DLD1 (cell line): ENCODE results near the gene RANBP1.

Experiments
- in situ Hi-C: cut with HindIII; loops from 2 replicates; pipeline ENCODE4 v1.10.0; 2017; ENCODE audit warnings: low sequenced_read_pairs

The RANBP1 gene

DNA sequence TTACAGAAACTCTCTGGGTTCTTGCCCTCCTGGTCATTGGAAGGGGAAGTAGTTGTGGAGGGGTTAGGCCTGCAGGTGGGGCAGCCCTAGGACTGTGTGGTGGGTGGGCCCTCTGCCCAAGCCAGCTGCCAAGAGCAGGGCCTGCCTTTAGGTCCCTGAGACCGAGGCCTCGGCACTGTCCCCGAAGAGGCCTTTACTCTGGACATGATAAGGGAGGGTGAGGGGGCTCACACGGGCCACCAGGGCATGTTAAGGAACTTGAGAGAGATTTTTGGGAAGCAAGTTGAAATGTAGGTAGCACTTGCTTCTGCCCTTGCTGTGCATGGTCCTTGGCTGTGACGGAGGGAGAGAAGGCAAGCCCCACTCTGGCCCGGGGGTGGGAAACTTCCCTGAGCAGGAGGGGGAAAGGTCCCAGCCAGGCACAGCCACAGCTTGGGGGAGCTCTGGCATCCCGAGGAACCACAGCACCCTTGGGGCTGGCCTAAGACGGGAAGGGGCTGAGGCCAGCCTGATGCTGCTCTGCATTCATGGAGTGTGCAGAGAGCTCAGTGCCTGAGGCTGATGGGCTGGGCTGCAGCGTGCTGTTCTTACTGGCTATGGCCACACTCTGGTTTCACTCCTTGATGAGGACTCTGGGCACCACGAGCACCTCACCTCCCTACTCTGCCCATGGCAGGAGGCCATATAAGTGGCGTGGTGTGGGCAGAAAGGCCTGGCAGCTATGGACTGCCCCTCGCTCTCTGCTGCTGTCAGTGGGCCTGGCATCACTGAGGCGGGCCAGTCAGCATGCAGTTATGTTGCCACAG, 7.8 kb upstream of the RANBP1 start:
- in situ Hi-C loops, result no loop called here

DNA sequence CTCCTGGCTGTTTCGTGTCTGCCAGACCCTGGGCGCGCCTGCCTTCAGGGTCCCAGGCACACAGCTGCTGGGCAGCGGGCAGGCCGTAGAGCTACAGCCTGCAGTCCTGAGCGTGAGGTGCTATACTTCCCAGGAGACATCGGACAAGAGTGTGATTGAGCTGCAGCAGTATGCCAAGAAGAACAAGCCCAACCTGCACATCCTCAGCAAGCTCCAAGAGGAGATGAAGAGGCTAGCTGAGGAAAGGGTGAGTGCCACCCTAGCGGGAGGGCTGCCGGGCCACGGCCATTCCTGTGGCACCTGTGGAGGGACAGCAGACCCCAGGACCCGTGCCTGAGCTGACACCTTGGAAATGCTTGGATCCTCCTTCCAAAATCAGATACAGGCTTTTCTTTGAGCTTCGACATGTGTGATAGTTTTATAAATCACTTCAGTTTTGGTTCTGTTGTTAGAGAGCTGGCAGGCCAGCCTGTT, 7.1 kb upstream of the RANBP1 start:
- in situ Hi-C loops, result no loop called here

DNA sequence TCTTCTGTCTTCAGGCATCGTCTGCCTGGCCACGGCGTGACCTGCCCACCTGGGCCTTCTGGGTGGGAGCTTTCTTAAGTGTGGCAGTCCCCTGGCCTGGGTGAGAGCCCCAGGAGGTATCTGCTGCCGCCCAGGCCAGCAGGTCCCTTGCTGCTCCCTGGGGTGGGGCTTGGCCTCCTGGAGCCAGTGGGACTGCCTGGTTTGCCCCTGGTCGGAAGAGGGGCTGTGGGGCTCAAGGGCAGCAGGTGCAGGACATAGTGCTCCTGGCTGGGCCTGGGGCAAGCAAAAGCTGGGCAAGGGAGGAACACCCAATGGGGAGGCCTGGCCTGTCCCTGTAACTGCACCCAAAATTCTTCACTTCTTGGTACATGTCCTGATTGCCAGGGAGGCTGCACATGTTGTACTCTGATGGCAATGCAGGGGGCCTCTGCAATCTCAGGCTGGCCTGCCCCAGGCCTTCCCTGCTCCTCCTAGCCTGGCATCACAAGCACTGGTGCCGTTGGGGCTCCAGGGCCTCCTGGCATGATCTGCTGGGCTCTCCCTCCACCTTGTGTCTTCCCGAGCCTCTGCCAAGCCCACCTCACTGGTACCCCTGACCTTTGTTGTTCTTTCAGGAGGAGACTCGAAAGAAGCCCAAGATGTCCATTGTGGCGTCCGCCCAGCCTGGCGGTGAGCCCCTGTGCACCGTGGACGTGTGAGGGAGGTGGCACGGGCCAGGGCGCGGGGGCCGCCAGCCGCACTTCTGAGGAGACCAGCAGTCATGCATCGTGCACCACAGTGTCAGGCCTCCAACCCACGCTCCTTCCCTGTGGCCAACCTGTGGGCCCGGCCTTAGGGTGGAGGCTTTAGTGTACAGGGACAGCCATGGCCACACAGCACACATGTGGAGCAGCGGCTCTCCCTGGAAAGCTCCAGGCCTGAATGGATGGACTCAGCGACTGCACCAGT, 6.2 kb upstream of the RANBP1 start:
- in situ Hi-C loops, result no loop called here

DNA sequence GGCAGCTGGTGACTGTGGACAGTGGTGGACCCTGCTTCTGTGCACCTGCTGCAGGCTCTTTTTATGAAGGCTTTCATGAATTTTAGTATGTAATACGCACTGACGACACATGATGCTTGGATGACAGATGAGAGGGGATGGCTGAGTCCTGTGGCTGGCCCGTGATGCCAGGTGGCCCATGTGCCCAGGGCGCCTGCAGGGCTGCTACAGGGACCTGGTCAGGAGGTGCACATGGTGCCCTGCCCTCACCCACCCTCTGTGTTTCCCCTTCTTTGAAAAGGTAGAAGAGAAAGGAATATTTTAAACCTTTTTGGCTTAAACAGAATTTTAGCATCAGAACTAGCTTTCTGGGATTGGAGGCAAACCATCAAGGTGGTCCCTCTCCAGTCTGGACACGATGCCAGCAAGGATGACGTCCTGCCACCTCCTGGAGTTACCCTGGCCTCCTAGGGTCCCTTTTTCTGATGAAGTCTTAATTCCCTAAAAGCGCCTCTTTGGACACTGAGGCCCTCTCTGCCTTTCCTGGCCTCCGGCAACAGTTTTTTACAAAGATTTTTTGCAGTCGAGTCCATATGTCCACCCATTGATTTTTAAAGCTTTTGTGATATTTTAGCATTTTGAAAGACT, 5.4 kb upstream of the RANBP1 start:
- in situ Hi-C loops, result no loop called here

DNA sequence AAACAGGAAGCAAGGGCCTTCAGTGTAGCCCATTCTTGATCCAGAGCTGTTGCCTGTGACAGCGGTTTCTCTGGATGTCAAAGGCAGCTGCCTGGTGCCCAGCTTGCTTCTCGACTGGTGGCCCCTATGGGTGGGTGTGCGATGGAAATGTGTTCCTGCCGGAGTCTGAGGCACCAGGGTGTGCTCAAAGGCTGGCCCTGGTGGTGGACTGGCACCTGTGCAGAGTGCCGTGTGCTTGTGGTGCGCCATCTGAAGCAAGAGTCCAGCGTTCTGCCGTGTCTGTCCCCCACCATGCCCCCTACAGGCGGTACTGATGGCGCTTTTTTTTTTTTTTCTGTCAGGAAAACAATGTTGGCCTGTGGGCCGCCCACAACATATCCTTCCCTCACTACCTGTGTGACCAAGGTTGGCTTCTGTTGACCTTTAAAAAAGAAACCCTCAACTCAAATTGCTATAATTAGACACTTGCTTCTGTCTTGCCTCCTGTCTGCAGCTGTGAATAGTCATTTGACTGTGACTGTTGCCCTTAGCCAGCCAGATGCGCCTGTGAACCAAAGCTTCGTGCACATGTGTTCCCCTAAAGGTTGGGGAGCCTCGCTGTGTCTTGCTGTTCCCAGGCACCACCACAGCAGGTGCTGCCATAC, 4.7 kb upstream of the RANBP1 start:
- in situ Hi-C loops, result no loop called here

DNA sequence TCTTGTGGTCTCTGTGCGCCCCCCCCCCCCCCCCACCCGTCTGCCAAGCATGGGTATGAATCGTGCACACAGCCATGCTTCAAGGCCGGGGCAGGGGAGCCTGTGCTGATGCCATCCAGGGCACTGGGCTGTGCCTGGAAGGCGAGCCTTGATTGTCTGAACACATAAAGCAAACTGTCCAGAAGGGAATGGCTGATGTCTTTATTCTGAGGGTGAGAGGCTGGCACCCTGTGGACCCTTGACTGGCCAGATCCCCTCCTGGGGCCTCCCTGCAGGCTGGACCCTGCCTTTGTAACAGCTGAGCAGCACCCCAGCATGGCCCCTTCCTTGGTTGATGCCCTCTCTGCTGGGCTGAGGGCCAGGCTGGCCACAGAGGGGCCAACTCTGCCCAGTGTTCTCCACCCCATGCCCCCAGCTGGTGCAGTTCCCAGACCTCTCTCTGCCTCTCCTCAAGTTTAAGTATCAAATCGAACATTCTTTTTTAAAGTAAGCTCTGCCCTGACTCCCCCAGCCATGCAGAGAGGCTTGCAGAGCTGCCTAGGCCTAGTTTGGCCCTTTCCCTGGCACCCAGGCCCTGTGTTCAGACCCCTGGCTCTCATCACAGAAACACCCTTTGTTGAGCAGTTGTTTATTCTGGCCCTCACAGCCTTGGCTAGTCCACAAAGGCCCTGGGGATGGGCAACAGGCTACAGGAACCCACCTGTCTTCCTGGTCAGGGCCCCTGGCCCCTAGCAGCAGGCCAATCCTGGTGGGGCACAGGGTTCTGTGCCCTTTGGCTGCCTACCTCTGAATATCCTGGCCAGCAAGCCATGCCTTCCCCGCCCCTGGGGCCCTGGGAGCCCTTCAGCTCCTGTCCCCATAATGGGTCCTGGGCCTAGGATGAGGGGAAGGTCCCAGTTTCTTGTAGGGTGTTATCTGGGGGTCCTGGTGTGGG, 3.9 kb upstream of the RANBP1 start:
- in situ Hi-C loops, result no loop called here

DNA sequence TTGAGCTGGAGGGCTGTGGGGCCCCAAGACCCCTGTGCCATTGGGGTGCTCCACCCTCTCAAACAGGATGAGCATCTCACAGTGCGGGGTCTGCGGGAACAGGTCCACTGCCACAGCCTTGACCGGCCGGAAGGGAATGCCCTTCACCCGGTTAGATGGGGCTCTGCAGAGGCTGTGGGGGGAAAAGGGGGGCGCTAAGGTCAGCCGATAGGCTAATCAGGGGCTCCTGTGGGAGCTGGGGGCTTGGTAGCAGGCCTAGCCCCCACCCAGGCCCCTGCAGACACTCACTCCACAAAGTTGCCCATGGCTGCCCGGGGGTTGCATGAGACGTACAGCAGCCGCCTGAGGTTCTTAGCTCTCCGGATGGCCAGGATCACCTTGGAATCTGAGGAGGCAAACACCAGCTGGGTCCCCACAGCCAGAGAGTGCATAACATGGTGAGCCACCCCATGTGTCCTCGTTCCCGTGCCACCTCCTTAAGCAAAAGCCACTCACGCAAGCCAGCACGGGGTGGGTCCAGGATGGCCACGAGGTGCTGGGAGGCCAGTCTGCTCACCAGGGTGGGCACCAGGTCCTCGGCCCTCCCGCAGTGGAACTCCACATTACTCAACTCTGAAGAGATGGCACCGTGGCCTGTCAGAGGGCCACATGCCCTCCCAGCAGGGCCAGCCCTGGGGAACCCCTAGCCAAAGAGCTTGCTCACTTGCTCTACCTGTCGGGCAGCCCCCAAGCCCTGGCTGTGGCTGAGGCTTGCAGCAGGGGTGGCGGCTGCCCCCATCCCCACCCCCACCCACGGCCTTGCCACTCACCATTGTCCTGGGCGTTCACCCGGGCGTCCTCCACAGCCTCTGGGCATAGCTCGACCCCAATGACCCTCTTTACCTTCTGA, 3.0 kb upstream of the RANBP1 start:
- in situ Hi-C loops, result no loop called here

DNA sequence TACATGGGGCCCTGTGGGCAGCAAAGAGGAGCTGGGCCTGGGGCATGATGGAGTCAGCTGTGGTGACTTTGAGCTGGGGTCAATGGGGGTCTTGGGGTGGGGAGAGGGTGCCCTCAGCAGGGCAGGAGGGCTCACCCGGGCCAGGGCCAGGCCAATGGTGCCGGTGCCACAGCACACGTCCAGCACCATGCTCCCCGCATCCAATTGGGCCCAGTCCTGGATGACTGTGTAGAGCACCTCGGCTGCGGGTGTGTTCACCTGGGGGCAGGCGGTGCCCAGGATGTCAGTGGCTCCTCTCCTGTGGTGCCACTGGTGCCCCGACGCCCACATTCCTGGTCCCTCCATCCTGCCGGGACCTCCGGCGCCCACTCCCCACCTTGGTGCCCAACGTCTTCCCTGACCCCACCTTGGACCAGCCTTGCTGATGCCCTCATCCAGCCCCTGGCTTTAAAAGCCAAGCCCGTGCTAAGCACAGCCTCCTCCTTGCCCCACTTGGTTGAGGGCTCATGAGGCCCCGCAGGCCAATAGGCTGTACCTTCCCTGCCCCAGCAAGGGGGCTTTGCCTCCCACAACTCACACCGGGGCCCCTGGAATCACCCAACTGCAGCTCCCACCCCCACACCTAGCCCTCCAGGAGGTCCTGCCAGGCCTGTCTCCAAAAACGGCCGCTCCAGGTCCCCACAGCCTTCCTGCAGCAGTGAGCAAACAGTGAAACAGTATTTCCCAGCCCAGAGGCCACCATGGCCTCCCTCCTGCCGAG, 2.2 kb upstream of the RANBP1 start:
- in situ Hi-C loops, result no loop called here

DNA sequence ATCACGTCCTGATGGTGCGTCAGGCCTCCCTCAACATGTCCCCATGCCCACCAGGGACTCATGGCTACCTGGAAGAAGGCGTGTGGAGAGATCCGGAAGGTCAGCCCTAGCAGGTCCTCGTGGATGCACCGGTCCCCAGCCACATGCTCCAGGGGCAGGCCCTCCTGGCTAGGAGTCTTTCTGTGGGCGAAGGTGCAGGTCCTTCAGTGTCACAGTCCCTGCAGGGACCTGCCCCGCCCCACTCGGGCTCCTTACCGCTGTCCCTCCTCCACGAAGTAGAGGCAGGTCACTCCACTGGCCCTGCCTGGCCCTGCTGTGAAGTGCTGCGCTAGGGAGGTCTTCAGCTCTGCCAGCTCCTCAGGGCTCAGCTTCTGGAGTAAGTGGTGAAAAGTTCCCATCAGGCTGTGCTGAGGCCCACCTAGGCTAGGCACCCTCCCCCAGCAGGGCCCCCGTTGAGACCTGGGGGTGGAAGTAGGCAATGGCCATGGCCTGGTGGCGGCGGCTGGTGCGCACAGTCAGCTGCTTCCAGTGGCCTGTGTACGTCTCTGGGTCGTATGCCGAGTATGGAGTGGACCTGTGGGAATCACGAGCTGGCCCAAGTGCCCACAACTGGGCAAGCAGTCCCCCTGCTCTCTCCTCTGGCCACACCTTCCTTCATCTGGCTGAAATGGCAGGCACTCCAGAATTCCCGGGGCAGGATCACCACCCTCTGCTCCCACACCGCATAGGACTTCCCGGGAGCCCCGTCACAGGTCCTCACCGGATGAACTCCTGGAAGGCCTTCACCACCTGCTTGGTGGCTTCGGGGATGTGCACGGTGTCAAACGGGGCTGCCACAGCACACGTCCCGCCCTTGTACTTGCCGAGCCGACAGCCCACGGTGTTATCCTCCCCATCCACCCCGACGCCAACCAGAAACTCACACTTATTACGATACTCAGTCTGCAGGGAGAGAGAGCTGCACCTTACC, 1.1 kb upstream of the RANBP1 start:
- in situ Hi-C loops, result no loop called here

DNA sequence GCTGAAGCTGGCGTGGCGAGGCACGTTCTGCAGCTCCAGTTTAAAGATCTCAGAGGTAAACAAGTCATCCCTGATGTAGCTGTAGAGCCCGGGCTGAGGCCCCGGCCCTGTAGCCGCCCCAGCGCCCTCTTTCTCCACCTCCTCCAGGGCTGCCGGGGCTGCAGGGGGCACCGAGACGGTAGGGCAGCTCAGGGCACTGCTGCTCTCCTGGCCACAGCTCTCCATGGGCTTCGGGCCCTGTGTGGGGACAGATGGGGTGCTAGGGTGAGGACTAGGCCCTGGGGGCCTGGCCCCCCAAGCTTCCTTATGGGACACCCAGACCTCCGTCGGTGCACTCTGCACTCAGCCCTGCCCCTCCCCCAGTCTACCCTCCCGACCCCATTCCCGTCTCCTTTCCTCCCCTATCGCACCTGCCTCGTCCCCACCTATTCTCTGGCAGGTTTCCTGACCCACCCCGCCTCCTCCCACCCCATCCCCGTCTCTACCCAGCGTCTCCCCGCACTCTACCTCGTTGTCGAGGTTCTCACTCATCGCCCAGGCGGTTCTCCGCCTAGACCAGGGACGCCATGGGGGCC, 559 bp downstream of the RANBP1 start:
- in situ Hi-C loops, result no loop called here

DNA sequence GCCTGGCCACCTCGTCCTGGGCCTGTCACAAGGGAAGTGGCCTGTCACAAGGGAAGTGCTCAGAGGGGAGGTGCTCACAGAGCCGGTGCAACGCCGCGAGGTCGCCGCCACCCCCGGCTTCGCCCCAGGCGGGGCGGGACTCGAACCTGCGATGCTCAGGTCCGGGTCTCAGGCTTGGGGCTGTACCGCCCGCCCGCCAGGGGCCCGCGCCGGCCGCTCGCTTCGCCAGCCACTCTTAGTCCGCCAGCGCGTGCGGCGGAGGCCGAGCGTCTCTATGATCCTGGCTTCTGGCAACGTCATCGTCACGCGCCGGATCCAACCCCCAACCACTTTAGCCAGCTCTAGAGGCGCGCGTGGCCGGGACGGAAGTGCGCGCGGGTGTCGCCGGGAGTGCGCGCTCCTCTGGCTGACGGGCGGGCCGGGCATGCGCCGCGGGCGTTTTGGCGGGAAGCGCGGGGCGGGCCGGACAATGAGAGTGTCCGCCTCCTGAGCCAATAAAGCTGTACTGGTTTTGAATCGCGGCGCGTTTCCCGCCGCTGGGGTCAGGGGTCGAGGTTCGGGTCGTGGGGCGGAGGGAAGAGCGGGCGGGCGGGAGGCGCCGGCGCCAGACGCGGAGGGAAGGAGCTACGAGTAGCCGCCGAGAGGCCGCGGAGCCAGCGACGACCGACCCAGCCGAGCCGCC, 1.2 kb downstream of the RANBP1 start, which contains the start of gene TRMT2A:
TSS of gene TRMT2A (minus strand) at position 276 of the 682 bp plus-strand sequence. CDS start 320 bp downstream, outside the sequence.
- in situ Hi-C loops, result no loop called here

DNA sequence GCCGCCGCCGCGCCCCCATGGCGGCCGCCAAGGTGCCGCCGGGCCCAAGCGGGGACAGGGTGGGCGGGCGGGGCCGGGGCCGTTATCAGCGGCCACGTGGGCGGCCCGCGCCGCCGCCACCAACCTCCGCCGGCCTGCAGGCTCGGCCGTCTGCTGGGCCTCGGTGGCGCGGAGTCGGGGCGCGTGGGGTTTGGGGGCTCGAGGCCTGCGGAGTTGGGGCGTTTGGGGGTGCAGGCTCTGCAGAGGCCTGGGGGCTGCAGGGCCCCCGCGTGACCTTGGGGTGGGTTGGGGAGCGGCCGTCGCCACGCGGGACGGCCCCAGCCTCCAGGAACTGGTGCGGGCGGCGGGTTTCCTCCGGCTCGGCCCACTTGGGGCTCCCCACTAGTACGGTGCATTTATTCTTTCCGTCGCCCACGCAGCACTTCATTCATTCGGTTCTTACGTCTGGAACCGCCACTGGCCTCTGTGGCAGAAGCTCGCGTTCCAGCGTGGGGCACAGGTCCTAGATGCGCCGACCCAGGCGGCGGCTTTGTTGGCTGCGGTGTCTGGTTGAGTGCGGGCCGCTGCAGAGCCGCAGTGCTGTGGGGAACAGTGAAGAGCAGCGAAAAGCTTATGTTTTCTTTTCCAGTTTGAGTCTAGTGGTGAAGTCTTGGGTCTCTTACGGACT, 1.9 kb downstream of the RANBP1 start:
- in situ Hi-C loops, result no loop called here

DNA sequence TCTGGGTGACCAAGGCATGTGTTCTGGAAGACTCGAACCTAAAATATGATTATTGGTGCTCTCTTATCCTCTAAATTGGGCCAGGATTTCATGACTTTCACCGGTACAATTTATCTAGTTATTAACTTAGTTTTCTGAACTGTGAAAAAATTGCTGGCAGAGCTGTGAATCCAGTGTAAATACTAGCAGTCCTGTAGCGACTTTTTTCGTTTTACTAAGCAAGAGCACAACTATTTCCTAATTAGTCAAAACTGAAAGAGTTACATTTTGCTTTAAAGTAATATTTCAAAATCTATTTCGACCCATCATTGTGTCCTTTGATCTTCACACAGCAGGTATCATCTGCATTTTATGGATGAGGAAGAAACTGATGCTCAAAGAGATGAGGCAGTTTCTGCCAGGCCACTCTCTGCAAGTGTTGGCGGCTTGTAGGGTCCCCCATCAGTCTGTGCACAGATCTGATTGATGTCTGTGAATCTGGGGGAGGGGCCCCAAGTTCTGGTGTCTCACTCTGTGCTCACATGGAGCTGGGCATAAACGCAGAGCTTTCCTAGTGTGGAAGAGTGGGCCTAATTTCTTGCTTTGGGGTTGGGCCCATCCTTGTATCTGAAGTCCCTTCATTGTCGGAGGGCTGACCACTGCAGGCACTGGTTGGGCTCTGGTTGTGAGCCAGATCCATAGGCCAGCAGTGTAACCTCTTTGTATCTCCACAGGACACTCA, 2.6 kb downstream of the RANBP1 start:
- in situ Hi-C loops, result no loop called here

DNA sequence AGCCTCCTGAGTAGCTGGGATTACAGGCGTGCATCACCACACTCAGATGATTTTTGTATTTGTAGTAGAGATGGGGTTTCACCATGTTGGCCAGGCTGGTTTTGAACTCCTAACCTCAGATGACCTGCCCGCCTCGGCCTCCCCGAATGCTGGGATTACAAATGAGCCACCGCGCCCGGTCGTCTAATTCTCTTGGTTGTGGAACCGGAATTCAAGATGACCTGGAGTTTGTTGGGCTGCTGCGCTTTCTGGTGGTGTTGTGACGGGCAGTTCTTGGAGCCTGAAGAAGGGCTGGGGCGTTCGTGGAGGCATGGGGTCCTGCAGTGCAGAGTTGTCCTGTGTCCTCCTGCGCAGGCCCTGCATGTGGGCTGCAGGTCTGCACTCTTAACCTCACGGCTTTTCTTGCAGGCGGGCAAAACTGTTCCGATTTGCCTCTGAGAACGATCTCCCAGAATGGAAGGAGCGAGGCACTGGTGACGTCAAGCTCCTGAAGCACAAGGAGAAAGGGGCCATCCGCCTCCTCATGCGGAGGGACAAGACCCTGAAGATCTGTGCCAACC, 6.0 kb downstream of the RANBP1 start:
- in situ Hi-C loops, result no loop called here
